Measurements from ENCODE around the gene RCN1. TPM values are rescaled to one million over a fixed set of nuclear protein-coding genes. Genes with fewer than 3 reads are reported as not detected.
"Not testable (repeated sequence)": the region's sequence is repeated elsewhere in the genome, so short reads cannot be mapped to it uniquely, and the experiment has no call there.

The RCN1 gene
- polyA plus RNA-seq, 1 donor (not counting 4 experiments of a cell fraction or from before 2014, with no cell fraction given): 46.2 TPM

DNA sequence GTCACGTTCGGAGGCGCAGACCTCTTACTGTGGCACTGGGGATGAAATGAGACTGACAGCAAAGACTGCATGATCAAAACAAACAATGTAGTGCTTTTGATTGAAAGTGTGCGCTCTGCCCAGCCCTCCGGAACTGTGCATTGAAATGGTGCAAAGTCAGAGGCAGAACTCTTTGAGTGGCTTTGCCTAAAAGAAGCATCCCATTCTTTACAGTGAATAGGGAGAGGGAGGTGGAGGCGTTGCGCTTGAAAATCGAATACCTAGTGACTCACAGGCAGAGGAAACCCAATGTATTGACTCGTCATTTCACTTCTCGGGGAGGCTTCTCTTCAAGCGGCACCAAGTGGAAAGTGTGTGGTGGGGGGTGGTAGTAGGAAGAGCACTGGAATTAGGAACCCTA is 10.9 kb downstream of the RCN1 start:
- H3K4me1 ChIP-seq (ENCODE audit: control insufficient read depth, extremely low read depth, insufficient read depth, low read length): no peaks in the 10 kb centered on the region
- no peak overlapping the region for H3K4me2 ChIP-seq (ENCODE audit: control insufficient read depth, extremely low read depth, insufficient read depth, low read depth, low read length)
- no peak overlapping the region for H3K27ac ChIP-seq (ENCODE audit: control insufficient read depth, insufficient read depth, low read length)
- dilution Hi-C loops (cut with MboI; ENCODE audit: extremely low pct_ligation_motif_present, low sequenced_read_pairs): no loop called here
- TF ChIP-seq, protein P1, sequence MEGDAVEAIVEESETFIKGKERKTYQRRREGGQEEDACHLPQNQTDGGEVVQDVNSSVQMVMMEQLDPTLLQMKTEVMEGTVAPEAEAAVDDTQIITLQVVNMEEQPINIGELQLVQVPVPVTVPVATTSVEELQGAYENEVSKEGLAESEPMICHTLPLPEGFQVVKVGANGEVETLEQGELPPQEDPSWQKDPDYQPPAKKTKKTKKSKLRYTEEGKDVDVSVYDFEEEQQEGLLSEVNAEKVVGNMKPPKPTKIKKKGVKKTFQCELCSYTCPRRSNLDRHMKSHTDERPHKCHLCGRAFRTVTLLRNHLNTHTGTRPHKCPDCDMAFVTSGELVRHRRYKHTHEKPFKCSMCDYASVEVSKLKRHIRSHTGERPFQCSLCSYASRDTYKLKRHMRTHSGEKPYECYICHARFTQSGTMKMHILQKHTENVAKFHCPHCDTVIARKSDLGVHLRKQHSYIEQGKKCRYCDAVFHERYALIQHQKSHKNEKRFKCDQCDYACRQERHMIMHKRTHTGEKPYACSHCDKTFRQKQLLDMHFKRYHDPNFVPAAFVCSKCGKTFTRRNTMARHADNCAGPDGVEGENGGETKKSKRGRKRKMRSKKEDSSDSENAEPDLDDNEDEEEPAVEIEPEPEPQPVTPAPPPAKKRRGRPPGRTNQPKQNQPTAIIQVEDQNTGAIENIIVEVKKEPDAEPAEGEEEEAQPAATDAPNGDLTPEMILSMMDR (optimal IDR thresholded peaks at IDR 0.05 in 1 of 3, IDR thresholded peaks at IDR 0.05 in 1 of 3, conservative IDR thresholded peaks at IDR 0.05 in 1 of 3; ENCODE audit: extremely low read depth in 1 of 3, insufficient read depth in 2 of 3, low read length in 3 of 3): no peak
- TF ChIP-seq EZH2 (IDR thresholded peaks at IDR 0.05; ENCODE audit: low read length): no peak
- no peaks in the 10 kb centered on the region for H3K9me3 ChIP-seq (ENCODE audit: control insufficient read depth, low read depth, low read length)
- H3K4me3 ChIP-seq (ENCODE audit: control insufficient read depth in 2 of 3, extremely low read depth in 1 of 3, insufficient read depth in 2 of 3, low read depth in 1 of 3, low read length in 3 of 3): no peak overlapping the region
- FAIRE-seq (no peak), DNase-seq (ENCODE audit: low read depth, low spot score) (no peak)
- no peak overlapping the region for H2AFZ ChIP-seq (ENCODE audit: control insufficient read depth, low read length)
- no peaks in the 10 kb centered on the region for H4K20me1 ChIP-seq (ENCODE audit: control insufficient read depth, extremely low read depth, insufficient read depth, low read length)
- H3K9me1 ChIP-seq (ENCODE audit: control insufficient read depth, extremely low read depth, insufficient read depth, low read length): no peaks in the 10 kb centered on the region
- H3K79me2 ChIP-seq (ENCODE audit: control insufficient read depth, insufficient read depth, low read length): no peaks in the 10 kb centered on the region
- peaks cover 25 to 27% of the 10 kb centered on the region in 2 experiments for H3K36me3 ChIP-seq (ENCODE audit: control insufficient read depth in 2 of 2, extremely low read depth in 1 of 2, insufficient read depth in 2 of 2, low read length in 2 of 2)
- H3K9ac ChIP-seq (ENCODE audit: control insufficient read depth, extremely low read depth, insufficient read depth, low read length): no peak overlapping the region
- no peaks in the 10 kb centered on the region for H3K27me3 ChIP-seq (ENCODE audit: control insufficient read depth, extremely low read depth, insufficient read depth, low read length)

DNA sequence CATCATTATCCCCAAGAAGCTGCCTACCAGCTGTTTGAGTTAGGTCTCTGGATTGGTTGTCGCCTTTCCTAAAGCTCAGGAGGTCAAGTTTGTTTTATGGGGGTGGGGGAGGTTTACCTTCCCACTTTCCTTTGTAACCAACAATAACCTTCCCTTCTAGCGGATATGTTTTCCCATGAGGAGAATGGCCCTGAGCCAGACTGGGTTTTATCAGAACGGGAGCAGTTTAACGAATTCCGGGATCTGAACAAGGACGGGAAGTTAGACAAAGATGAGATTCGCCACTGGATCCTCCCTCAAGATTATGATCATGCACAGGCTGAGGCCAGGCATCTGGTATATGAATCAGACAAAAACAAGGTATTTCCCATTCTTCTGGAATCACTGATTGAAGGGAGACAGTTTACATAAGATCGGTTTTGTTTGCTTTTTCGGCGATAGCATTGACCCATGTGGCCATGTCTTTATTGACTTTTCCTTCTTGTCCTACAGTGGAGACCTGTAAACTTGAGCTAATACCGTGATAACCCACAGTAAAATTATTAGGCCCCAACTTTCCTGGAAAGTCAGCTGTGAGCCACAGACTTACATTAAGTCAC is 12.3 kb downstream of the RCN1 start:
- H3K27ac ChIP-seq (ENCODE audit: control insufficient read depth, insufficient read depth, low read length); H4K20me1 ChIP-seq (ENCODE audit: control insufficient read depth, extremely low read depth, insufficient read depth, low read length); FAIRE-seq; H3K9me3 ChIP-seq (ENCODE audit: control insufficient read depth, low read depth, low read length); H3K4me1 ChIP-seq (ENCODE audit: control insufficient read depth, extremely low read depth, insufficient read depth, low read length); H3K9me1 ChIP-seq (ENCODE audit: control insufficient read depth, extremely low read depth, insufficient read depth, low read length); H3K27me3 ChIP-seq (ENCODE audit: control insufficient read depth, extremely low read depth, insufficient read depth, low read length); H3K4me3 ChIP-seq (ENCODE audit: control insufficient read depth in 2 of 3, extremely low read depth in 1 of 3, insufficient read depth in 2 of 3, low read depth in 1 of 3, low read length in 3 of 3); H3K4me2 ChIP-seq (ENCODE audit: control insufficient read depth, extremely low read depth, insufficient read depth, low read depth, low read length); H2AFZ ChIP-seq (ENCODE audit: control insufficient read depth, low read length); DNase-seq (ENCODE audit: low read depth, low spot score); H3K9ac ChIP-seq (ENCODE audit: control insufficient read depth, extremely low read depth, insufficient read depth, low read length); H3K79me2 ChIP-seq (ENCODE audit: control insufficient read depth, insufficient read depth, low read length); dilution Hi-C loops (cut with MboI; ENCODE audit: extremely low pct_ligation_motif_present, low sequenced_read_pairs): not testable (repeated sequence)
- H3K36me3 ChIP-seq (ENCODE audit: control insufficient read depth in 2 of 2, extremely low read depth in 1 of 2, insufficient read depth in 2 of 2, low read length in 2 of 2): peaks cover 17 to 27% of the 10 kb centered on the region in 2 experiments

DNA sequence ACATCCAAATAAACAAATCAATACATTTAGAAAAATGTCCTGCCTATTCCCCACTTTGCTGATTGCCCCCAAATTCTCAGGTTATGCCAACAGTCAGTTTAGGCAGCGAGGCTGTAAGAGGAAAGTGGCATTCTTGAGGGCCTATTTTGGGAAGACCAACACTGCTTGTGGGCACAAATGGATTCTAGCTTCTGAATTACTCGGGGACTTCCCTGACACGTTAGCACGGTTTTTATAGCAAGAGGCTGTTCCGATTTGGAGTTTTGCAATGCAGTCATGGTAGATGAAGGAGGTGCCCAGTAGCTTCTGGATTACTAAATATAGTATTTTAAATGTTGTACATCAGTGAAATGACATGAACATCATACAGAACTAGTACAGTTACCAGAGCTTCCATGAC is 13.1 kb downstream of the RCN1 start:
- FAIRE-seq (no peak), DNase-seq (ENCODE audit: low read depth, low spot score) (no peak)
- dilution Hi-C loops (cut with MboI; ENCODE audit: extremely low pct_ligation_motif_present, low sequenced_read_pairs): no loop called here
- Histone ChIP-seq H3K27ac (ENCODE audit: control insufficient read depth, insufficient read depth, low read length) (no peak overlapping the region), H3K79me2 (ENCODE audit: control insufficient read depth, insufficient read depth, low read length) (no peaks in the 10 kb centered on the region), H4K20me1 (ENCODE audit: control insufficient read depth, extremely low read depth, insufficient read depth, low read length) (no peaks in the 10 kb centered on the region), H3K36me3 (ENCODE audit: control insufficient read depth in 2 of 2, extremely low read depth in 1 of 2, insufficient read depth in 2 of 2, low read length in 2 of 2) (peaks cover 17 to 23% of the 10 kb centered on the region in 2 experiments), H3K27me3 (ENCODE audit: control insufficient read depth, extremely low read depth, insufficient read depth, low read length) (no peaks in the 10 kb centered on the region), H3K9me1 (ENCODE audit: control insufficient read depth, extremely low read depth, insufficient read depth, low read length) (no peaks in the 10 kb centered on the region), H3K4me1 (ENCODE audit: control insufficient read depth, extremely low read depth, insufficient read depth, low read length) (no peaks in the 10 kb centered on the region), H3K9me3 (ENCODE audit: control insufficient read depth, low read depth, low read length) (no peaks in the 10 kb centered on the region), H2AFZ (ENCODE audit: control insufficient read depth, low read length) (no peak overlapping the region), H3K4me2 (ENCODE audit: control insufficient read depth, extremely low read depth, insufficient read depth, low read depth, low read length) (no peak overlapping the region), H3K4me3 (ENCODE audit: control insufficient read depth in 2 of 3, extremely low read depth in 1 of 3, insufficient read depth in 2 of 3, low read depth in 1 of 3, low read length in 3 of 3) (no peak overlapping the region), H3K9ac (ENCODE audit: control insufficient read depth, extremely low read depth, insufficient read depth, low read length) (no peak overlapping the region)
- TF ChIP-seq, protein P1 (optimal IDR thresholded peaks at IDR 0.05 in 1 of 3, IDR thresholded peaks at IDR 0.05 in 1 of 3, conservative IDR thresholded peaks at IDR 0.05 in 1 of 3; ENCODE audit: extremely low read depth in 1 of 3, insufficient read depth in 2 of 3, low read length in 3 of 3): no peak
- no peak for TF ChIP-seq EZH2 (IDR thresholded peaks at IDR 0.05; ENCODE audit: low read length)

Data from keratinocyte (primary cell).